Right lobe of liver (tissue), 4 donors: ENCODE data around the gene EMP3.

Source experiments
- CTCF ChIP-seq, 4 donors: fragments of 200-600 bp in 3 of 4; fragments of 450-650 bp in 1 of 4; IDR thresholded peaks; one replicate each; pipeline versions ENCODE4 v1.5.1 to v1.8.0; 2016 to 2022; ENCODE audit warnings: antibody characterized with exemption in 4 of 4, mild to moderate bottlenecking in 2 of 4
- POLR2A ChIP-seq: fragments of 450-650 bp; IDR thresholded peaks from one replicate; pipeline ENCODE4 v1.6.1; 2017; ENCODE audit warnings: antibody characterized with exemption, mild to moderate bottlenecking
- donor health status: DM: no; HTN: no; CAD: no.
- donor health status: DM: no; HTN: no; CAD: no.
- donor health status: DM: no; HTN: yes; CAD: no.

- TF ChIP-seq CTCF (IDR thresholded peaks at IDR 0.05) = no peak
- no peak for TF ChIP-seq POLR2A
Measured at GRCh38 chr19:48378194-48378570, 52.8 kb downstream of the EMP3 start.
